ENCODE measurements around the gene PHF2.

Gene PHF2

GRCh38 chr9:93630806-93631411, 54.5 kb downstream of the PHF2 start:
- DNase-seq (ENCODE audit: low read depth in 2 of 2), result no peak

- DNase-seq (ENCODE audit: low read depth in 2 of 2), result no peak
These were observed 57.3 kb downstream of the PHF2 start for GRCh38 chr9:93633492-93634221.

- DNase-seq (ENCODE audit: low read depth in 2 of 2), result no peak
These were observed 58.2 kb downstream of the PHF2 start for GRCh38 chr9:93634311-93635185.

- DNase-seq (ENCODE audit: low read depth in 2 of 2), result no peak
These were observed 59.1 kb downstream of the PHF2 start for GRCh38 chr9:93635186-93636107.

- DNase-seq (ENCODE audit: low read depth in 2 of 2), result no peak
These were observed 59.8 kb downstream of the PHF2 start for GRCh38 chr9:93636172-93636661.

- no peak for DNase-seq (ENCODE audit: low read depth in 2 of 2)
These were observed 60.3 kb downstream of the PHF2 start for GRCh38 chr9:93636667-93637066.

- no peak for DNase-seq (ENCODE audit: low read depth in 2 of 2)
These were observed 61.5 kb downstream of the PHF2 start for GRCh38 chr9:93637886-93638285.

- DNase-seq (ENCODE audit: low read depth in 2 of 2), result no peak
These were observed 63.6 kb downstream of the PHF2 start for GRCh38 chr9:93640027-93640426.

- no peak for DNase-seq (ENCODE audit: low read depth in 2 of 2)
These were observed 66.6 kb downstream of the PHF2 start for GRCh38 chr9:93642961-93643360.

GRCh38 chr9:93644397-93645088, 68.2 kb downstream of the PHF2 start:
- DNase-seq (ENCODE audit: low read depth in 2 of 2), result no peak

GRCh38 chr9:93645149-93645889, 68.9 kb downstream of the PHF2 start:
- no peak for DNase-seq (ENCODE audit: low read depth in 2 of 2)

GRCh38 chr9:93645921-93646639, 69.7 kb downstream of the PHF2 start:
- no peak for DNase-seq (ENCODE audit: low read depth in 2 of 2)

- DNase-seq (ENCODE audit: low read depth in 2 of 2), result no peak
These were observed 70.3 kb downstream of the PHF2 start for GRCh38 chr9:93646640-93647178.

- DNase-seq (ENCODE audit: low read depth in 2 of 2), result no peak
These were observed 71.8 kb downstream of the PHF2 start for GRCh38 chr9:93648181-93648580.

GRCh38 chr9:93648836-93649235, 72.5 kb downstream of the PHF2 start:
- DNase-seq (ENCODE audit: low read depth in 2 of 2), result no peak

GRCh38 chr9:93649610-93650261, 73.4 kb downstream of the PHF2 start:
- no peak for DNase-seq (ENCODE audit: low read depth in 2 of 2)

- DNase-seq (ENCODE audit: low read depth in 2 of 2), result no peak
These were observed 74.1 kb downstream of the PHF2 start for GRCh38 chr9:93650448-93650847.

GRCh38 chr9:93651521-93651950, 75.2 kb downstream of the PHF2 start:
- no peak for DNase-seq (ENCODE audit: low read depth in 2 of 2)
